Inferior parietal cortex (tissue), 1 donor: ENCODE results near the gene FGD1.

Experiments
- DNase-seq: peaks from one replicate; pipeline ENCODE4 v3.0.0-alpha.2; 2016; ENCODE audit errors: extremely low spot score

The FGD1 gene

DNA sequence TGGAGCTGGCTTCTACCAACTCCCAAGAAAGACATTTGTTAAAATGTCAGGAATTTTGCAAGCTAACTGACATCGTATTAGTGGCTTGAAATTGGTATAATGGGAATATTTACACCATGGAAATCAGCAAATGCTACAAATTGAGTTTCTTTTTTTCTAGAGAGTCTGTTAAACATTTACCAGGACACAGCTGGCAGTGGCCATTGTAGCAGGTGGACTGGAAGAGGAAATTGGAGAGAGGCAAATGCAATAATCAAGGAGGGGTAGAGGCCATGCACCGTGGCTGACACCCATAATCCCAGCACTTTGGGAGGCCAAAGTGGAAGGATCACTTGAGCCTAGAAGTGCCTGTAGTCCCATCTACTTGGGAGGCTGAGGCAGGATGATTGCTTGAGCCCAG, 88.8 kb downstream of the FGD1 start:
- DNase-seq, result no peak

DNA sequence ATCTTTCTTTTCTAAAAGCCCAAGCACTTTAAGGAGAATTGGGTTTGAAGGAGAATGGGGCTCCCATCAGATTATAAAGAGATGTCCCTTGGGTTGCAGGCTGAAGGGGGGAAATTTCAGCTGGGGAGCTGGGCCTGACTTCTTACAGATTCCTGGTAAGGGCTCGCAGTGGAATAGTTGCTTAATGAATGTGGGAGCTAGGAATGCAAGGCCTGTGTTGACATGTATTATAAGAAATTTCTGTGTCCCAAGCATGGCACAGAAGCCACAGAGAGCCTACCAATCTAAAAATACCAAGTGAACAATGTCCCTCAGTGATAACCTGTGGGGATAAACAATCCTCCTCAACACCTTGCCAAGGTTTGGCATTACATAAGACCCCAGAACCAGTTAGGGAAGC, 98.9 kb downstream of the FGD1 start:
- no peak for DNase-seq
